Stimulated activated memory B cell treated with anti-CD40 and anti-IgM and Interleukin-4, amounts not matched to agents 10 μg/mL and 1 μg/mL and 100 μg/mL, for 72 hours (primary cell): Measurements from ENCODE around the gene ANKH.

Experiments used
- ATAC-seq: fragments of 150-1000 bp; cut with Tn5 transposase; 2 replicates; pipeline ENCODE4 v1.10.0; 2021
- H3K27ac Mint-ChIP-seq: one replicate; pipeline ENCODE4 v1.8.0; 2022; ENCODE audit warnings: mild to moderate bottlenecking, mixed read lengths
- H3K27me3 Mint-ChIP-seq: one replicate; pipeline ENCODE4 v1.8.0; 2022; ENCODE audit warnings: mixed read lengths
- H3K36me3 Mint-ChIP-seq: one replicate; pipeline ENCODE4 v1.8.0; 2022; ENCODE audit warnings: mixed read lengths
- H3K4me1 Mint-ChIP-seq: one replicate; pipeline ENCODE4 v1.8.0; 2022; ENCODE audit warnings: mixed read lengths
- H3K4me3 Mint-ChIP-seq: one replicate; pipeline ENCODE4 v1.8.0; 2022; ENCODE audit warnings: mild to moderate bottlenecking, moderate library complexity, mixed read lengths
- H3K9me3 Mint-ChIP-seq: one replicate; pipeline ENCODE4 v1.8.0; 2022; ENCODE audit warnings: mixed read lengths

Gene ANKH

DNA sequence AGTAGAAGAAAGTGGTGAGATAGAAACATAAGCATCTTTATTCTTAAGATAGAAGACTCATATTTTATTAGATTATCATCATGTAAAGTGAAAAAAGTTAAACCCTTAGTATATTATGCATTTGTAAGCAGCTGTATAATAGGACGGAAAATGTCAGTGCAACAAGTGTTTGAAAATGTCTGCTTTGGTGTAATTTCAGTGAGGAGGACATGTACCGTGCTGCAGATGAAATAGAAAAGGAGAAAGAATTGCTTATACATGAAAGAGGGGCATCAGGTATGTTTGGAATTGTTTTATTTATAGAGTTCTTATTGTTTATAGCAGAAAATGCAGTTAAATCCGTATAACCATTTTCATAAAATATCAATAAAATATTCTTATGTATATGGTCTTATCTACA, 198.1 kb downstream of the ANKH start:
- no peaks in the 10 kb centered on the region for H3K9me3 Mint-ChIP-seq
- no peak for ATAC-seq
- H3K27ac Mint-ChIP-seq, result peak overlapping the region; percentile 70
- peak overlapping the region; percentile 43 for H3K4me3 Mint-ChIP-seq
- H3K4me1 Mint-ChIP-seq, result peaks cover 80% of the 10 kb centered on the region
- H3K36me3 Mint-ChIP-seq, result peaks cover 42% of the 10 kb centered on the region
- H3K27me3 Mint-ChIP-seq, result no peaks in the 10 kb centered on the region

DNA sequence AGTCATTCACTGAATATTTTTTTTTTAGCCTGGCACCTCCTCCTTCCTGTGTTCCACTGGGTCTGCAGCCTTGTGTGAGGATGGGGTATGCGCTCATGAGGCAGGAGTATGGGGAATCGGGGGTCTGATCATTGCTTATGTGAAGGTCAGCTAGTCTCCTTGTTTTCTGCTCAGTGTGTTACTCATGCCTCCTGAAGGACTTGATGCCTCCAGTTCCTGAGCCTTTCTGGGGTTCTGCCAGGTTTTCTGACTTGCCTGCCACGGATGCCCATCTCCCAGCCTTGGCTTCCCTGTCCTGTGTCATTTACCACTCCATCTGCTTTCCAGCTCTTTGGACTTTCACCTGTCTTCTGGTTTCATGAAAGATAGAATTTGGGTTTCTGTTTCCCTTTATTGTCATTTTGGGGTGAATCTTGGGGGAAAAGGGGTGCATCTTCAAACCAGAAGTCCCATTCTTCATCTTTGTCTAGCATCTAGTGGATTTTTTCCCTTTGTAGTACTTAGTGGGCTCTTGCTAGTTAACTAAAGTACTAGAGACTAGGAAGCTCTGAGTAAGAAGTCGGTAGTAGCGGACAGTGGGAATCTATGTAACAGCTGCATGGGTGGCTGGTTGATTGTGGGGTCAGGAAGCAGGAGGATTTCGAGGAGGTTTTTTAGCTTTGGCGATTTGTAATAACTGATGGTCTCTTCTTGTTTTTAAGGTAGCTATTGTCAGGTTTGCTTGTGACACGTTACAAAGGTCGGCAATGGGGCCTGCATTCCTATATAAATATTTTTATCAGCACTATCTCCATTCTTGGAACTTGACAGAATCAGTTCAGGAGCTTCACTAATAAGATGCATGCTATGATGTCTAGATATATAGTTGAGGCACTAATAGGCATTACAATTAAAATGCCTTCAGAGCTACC, 198.8 kb downstream of the ANKH start:
- no peak for ATAC-seq
- Mint-ChIP-seq H3K4me3 (no peak overlapping the region), H3K27me3 (no peaks in the 10 kb centered on the region), H3K9me3 (no peaks in the 10 kb centered on the region), H3K27ac (peak overlapping the region; percentile 77), H3K4me1 (peaks cover 80% of the 10 kb centered on the region), H3K36me3 (peaks cover 42% of the 10 kb centered on the region)

DNA sequence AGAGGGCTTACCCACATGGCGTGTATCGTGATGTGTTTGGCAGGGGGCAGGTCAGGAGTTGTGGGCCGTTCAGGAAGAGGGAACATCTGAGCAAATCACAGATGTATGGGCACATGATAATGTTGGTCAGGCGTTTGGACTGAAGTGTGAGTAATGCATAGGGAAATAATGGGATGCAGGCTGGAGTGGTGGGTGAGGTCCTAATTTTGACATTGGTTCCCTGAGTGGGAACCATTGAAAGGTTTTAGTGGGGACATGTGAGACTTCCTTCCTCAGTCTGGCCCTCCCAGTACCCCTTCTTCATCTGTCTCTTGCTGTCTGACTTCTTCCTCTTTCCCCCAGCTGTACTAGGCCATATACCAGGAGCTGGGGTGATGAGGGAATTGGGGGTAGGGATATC, 199.5 kb downstream of the ANKH start:
- no peak for ATAC-seq
- Mint-ChIP-seq H3K27ac (peak overlapping the region; percentile 77), H3K36me3 (peaks cover 45% of the 10 kb centered on the region), H3K9me3 (no peaks in the 10 kb centered on the region), H3K4me3 (peak overlapping the region; percentile 33), H3K27me3 (no peaks in the 10 kb centered on the region), H3K4me1 (peaks cover 80% of the 10 kb centered on the region)

DNA sequence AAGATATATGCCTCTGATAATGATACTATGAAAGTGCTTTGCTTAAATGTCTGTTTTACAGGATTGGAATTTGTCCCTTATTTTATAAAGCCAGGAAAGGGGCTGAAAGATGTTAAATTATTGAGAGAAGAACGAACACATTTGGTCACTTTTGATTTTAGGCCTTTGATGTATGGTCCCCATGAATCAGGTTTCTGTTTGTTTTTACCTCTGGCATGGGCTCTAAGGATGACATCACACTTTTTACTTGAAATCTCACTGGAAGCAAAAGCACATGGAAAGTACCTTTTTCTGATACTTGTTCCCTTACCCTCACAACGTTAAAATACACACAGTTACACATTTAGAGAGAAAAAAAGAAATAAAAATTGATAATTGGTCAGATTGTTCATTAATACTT, 200.2 kb downstream of the ANKH start:
- H3K36me3 Mint-ChIP-seq, result peaks cover 43% of the 10 kb centered on the region
- no peaks in the 10 kb centered on the region for H3K9me3 Mint-ChIP-seq
- ATAC-seq, result no peak
- no peaks in the 10 kb centered on the region for H3K27me3 Mint-ChIP-seq
- peaks cover 83% of the 10 kb centered on the region for H3K4me1 Mint-ChIP-seq
- H3K27ac Mint-ChIP-seq, result peak overlapping the region; percentile 77
- peak overlapping the region; percentile 54 for H3K4me3 Mint-ChIP-seq

DNA sequence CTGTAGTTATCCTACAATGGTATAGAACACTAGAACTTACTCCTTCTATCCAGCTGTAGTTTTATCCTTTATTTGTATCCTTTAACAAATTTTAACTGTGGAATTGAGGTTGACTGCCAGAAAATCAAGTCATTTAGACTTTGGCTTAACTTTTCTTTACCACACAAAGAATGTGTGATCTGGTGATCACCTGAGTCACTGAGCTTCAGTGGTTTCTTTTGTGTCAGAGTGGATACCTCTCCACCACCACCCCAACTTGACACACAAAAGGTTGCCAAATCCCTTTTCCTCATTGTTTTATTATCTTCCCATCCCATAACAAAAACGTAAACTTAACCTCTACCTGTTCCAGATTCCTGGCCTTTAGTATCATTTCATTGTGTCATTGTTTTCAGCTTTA, 201.6 kb downstream of the ANKH start:
- no peak for ATAC-seq
- Mint-ChIP-seq H3K27ac (no peak overlapping the region), H3K9me3 (no peaks in the 10 kb centered on the region), H3K4me1 (peaks cover 83% of the 10 kb centered on the region), H3K27me3 (no peaks in the 10 kb centered on the region), H3K4me3 (no peak overlapping the region), H3K36me3 (peaks cover 40% of the 10 kb centered on the region)

DNA sequence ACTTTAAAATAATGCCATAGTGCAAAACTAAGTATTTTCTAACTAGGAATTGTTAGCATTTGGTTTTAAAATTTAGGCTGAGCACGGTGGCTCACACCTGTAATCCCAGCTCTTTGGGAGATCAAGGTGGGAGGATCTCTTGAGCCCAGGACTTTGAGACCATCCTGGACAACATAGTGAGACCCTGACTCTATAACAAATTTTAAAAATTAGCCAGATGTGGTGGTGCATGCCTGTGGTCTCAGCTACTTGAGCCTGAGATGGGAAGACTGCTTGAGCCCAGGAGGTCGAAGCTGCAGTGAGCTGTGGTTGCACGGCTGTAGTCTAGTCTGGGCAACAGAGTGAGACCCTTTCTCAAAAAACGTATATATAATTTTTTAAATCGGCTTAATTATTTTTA, 202.2 kb downstream of the ANKH start:
- Mint-ChIP-seq H3K27ac (peak overlapping the region; percentile 80), H3K9me3 (no peaks in the 10 kb centered on the region), H3K4me3 (no peak overlapping the region), H3K36me3 (peaks cover 38% of the 10 kb centered on the region), H3K4me1 (peaks cover 77% of the 10 kb centered on the region), H3K27me3 (no peaks in the 10 kb centered on the region)
- ATAC-seq, result no peak

DNA sequence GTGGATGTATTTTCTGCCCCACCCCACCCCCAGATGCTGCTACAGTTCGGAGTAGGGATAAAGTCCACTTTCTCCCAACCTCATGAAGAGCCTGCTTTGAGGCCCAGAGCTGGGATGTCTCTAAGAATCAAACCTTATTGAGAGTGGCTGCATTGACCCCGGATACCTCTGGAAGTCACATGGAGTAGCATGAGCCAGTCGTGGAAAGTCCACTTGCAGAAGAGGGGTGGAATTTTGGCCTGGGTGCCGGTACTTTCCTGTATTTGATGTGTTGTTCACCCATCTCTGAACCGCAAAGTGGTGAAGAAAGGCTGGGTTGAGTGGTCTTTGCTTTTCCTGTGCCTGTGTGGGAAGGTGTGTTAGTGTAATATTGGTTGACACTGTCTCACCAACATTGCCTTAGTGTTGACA, 203.4 kb downstream of the ANKH start:
- ATAC-seq, result no peak
- no peaks in the 10 kb centered on the region for H3K27me3 Mint-ChIP-seq
- peak overlapping the region; percentile 80 for H3K27ac Mint-ChIP-seq
- H3K4me1 Mint-ChIP-seq, result peaks cover 75% of the 10 kb centered on the region
- H3K36me3 Mint-ChIP-seq, result peaks cover 26% of the 10 kb centered on the region
- no peaks in the 10 kb centered on the region for H3K9me3 Mint-ChIP-seq
- H3K4me3 Mint-ChIP-seq, result peak overlapping the region; percentile 81

DNA sequence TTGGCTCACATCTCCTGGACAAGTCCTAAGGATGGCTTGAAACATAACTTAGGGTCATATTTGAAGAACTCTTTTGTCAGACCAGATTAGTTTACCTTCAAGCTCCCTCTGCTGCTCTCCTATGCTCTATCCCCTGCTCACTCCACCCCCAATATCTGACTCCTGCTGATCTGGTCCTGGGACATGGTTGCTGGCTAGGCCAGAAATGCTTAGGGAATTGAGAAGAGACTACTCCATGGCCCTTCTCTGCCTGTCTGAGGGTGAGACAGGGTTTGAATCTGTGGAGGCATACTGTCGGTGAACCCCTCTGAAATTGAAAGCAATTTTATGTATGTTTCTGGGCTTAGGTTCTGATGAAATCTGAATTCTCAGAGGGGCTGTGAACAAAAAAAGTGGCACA, 203.8 kb downstream of the ANKH start:
- H3K27me3 Mint-ChIP-seq, result no peaks in the 10 kb centered on the region
- peaks cover 25% of the 10 kb centered on the region for H3K36me3 Mint-ChIP-seq
- H3K4me1 Mint-ChIP-seq, result peaks cover 73% of the 10 kb centered on the region
- H3K4me3 Mint-ChIP-seq, result peak overlapping the region; percentile 81
- peak overlapping the region; percentile 80 for H3K27ac Mint-ChIP-seq
- ATAC-seq, result no peak
- H3K9me3 Mint-ChIP-seq, result no peaks in the 10 kb centered on the region

DNA sequence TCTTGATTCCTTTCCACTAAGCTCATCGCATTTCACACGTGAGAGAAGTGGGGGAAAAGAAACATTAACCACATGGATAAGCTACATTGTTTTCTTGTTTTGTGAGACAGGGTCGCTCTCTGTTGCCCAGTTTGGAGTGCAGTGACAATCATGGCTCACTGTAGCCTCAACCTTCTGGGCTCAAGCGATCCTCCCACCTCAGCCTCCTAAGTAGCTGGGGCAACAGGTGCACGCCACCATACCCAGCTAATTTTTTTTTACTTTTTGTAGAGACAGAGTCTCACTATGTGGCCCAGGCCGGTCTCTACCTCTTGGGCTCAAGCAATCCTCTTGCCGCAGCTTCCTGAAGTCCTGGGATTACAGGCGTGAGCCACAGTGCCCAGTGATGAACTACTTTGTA, 204.3 kb downstream of the ANKH start:
- Mint-ChIP-seq H3K4me3 (peak overlapping the region; percentile 81), H3K4me1 (peaks cover 69% of the 10 kb centered on the region), H3K36me3 (peaks cover 25% of the 10 kb centered on the region), H3K9me3 (no peaks in the 10 kb centered on the region), H3K27me3 (no peaks in the 10 kb centered on the region), H3K27ac (peak overlapping the region; percentile 80)
- no peak for ATAC-seq

DNA sequence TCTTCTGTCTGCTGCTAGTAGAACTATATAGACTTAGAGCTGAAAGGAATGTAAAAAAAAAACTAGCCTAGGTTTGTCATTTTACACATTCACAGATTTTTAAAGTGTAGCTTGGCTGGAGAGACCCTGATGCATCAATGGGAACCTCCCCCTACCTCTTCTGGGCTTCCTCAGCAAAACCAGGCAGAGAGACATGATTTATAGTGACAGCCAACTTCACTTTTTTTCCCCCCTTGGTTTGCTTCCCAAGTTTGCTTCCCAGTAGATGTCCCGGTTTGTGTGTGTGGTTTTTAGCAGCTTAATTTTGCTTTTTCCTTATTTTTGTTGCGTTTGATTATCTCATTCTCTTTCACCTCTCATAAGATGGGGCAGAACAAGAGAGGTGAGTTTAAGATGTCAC, 205.2 kb downstream of the ANKH start:
- H3K4me3 Mint-ChIP-seq, result peak overlapping the region; percentile 81
- peaks cover 64% of the 10 kb centered on the region for H3K4me1 Mint-ChIP-seq
- H3K9me3 Mint-ChIP-seq, result no peaks in the 10 kb centered on the region
- no peak overlapping the region for H3K27ac Mint-ChIP-seq
- H3K27me3 Mint-ChIP-seq, result no peaks in the 10 kb centered on the region
- H3K36me3 Mint-ChIP-seq, result peaks cover 18% of the 10 kb centered on the region
- no peak for ATAC-seq

DNA sequence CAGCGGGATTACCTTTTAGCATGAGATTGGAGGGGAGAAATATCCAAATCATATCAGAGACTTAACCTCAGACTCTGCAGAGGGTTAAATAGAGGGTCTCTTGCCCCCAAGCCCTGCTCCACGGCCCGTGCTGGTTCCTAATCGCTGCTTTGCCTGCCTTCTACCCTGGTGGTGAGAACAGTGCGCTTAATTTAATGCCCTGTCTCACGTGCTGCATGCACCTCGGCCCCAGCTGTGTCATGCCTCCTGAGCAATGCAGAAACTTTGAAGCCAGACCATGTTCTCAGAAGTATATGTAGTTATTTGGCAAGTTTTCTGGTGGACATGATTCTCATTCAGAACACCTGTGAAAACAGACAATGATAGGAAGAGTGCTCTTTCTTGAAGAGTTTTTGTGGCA, 205.6 kb downstream of the ANKH start:
- Mint-ChIP-seq H3K4me1 (peaks cover 64% of the 10 kb centered on the region), H3K27ac (peak overlapping the region; percentile 94), H3K9me3 (no peaks in the 10 kb centered on the region), H3K27me3 (no peaks in the 10 kb centered on the region), H3K4me3 (peak overlapping the region; percentile 81), H3K36me3 (peaks cover 15% of the 10 kb centered on the region)
- ATAC-seq, result peak; percentile 53

DNA sequence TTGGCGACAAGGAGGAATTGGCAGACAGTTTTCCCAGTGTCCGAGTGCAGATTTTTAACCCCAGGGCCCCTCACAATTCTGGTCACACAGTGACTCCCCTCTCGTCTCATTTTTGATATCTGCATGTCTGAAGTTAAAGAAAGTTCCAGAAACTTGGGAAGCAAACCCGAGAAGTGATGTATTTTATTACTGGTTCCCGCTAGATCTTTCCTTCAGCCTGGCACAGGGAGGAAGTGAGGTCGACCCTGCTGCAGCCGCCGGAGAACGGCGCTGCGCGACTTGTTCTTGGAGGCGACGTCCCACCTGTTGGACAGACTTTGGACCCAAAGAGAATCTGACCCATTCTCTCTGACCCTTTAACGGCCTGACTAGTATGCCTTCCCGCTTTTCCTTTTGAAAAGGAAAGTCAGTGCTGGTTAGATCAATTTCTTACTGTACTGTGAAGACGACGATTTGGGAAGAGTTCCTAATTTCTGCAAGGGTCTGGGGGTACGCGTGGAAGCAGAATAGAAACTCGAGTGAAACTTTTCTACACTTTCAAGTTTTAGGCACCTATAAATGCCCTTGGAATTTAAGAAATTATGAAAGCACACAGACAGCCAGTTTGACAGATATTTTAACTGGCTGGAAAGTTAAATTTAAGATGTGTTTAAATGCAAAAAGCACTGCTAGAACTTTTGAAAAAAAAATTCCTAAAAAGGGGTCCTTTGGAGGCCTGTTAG, 206.3 kb downstream of the ANKH start:
- no peaks in the 10 kb centered on the region for H3K27me3 Mint-ChIP-seq
- ATAC-seq, result no peak
- peak overlapping the region; percentile 94 for H3K27ac Mint-ChIP-seq
- H3K9me3 Mint-ChIP-seq, result no peaks in the 10 kb centered on the region
- H3K4me3 Mint-ChIP-seq, result peak overlapping the region; percentile 81
- peaks cover 17% of the 10 kb centered on the region for H3K36me3 Mint-ChIP-seq
- H3K4me1 Mint-ChIP-seq, result peaks cover 66% of the 10 kb centered on the region

DNA sequence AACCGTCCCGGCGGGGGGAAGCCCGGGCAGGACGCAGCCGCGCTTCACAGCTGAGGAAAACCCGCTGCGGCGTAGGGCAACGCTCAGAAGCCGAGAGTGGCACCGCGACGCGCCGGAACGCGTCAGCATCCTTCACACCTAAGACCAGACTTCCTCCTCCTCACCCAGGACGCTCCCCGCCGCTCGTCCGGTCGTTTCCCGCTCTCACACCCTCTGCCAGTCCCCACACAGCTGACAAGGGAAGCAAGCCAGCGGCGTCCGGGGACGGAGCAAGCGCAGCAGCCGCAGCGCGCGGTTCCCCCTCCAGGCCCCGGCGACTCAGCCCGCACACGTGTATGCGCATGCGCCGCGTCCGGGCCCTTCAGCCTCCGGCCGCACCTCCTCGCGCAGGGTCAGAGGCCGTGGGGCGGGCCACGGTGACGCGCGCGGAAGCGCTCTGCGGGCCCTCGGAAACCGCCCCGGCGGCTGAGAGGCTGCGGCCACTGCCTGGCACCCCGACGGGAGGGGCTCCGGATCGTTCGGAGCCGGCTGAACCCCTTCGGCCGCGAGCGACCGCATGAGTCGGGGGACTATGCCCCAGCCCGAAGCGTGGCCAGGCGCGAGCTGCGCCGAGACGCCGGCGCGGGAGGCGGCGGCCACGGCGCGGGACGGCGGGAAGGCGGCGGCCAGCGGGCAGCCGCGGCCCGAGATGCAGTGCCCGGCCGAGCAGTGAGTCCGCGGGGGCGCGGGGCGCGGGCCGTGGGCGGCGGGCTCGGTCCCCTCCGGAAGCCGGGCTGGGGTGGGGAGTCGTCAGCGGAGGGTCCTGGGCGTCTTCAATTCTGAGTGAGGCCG, 207.1 kb downstream of the ANKH start, which contains the start of gene OTULIN:
OTULIN (plus strand) TSS at position 449 of the 831 bp plus-strand sequence; CDS start at position 557, 108 bp downstream.
- ATAC-seq, result peak; percentile 92
- Mint-ChIP-seq H3K4me3 (peak within 1 kb of the TSS; percentile 93), H3K9me3 (no peaks in the 10 kb centered on the region), H3K4me1 (peaks cover 66% of the 10 kb centered on the region), H3K36me3 (peaks cover 17% of the 10 kb centered on the region), H3K27ac (peak within 1 kb of the TSS; percentile 94), H3K27me3 (no peaks in the 10 kb centered on the region)

DNA sequence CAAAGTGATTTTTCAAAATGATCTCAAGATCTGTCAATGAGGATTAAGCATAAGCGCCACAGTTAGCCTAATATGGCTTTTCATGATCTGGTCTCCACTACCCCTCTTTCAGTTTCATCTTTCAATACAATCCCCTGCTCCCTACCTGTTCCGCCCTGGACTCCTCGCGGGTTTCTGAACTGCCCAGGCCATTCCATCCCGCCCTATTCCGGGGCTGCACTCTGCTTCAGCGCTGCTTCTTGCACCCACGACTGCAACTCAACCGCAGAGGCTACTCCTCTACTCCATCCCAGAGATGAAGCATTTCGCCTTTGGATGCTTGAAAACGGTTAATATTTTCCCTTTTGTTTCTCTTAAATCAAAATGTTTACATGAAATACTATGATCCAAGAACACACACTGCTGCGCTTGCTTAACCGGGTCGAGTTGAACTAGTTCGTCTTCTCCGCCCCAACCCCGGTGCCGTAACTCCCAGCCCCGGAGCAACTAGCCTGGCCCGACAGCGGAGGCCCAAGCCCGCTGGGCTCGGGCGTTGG, 207.8 kb downstream of the ANKH start:
- Mint-ChIP-seq H3K9me3 (no peaks in the 10 kb centered on the region), H3K27me3 (no peaks in the 10 kb centered on the region), H3K4me1 (peaks cover 65% of the 10 kb centered on the region), H3K27ac (peak overlapping the region; percentile 94), H3K4me3 (peak overlapping the region; percentile 93), H3K36me3 (peaks cover 17% of the 10 kb centered on the region)
- peak; percentile 18 for ATAC-seq
